Endothelial cell of umbilical vein (primary cell): Measurements from ENCODE around the gene SLC12A7.

Experiments
- POLR2AphosphoS5 ChIP-seq: IDR thresholded peaks from 2 replicates; pipeline ENCODE4 v1.6.1; 2012; ENCODE audit warnings: low read depth, mild to moderate bottlenecking, control low read depth, low read length, moderate library complexity; ENCODE audit not compliant: insufficient read depth
- TF ChIP-seq, protein P1 (sequence below), 2 donors: IDR thresholded peaks; 1 replicate in 1 of 2; 2 replicates in 1 of 2; pipeline ENCODE4 v1.5.1; 2011; ENCODE audit warnings: low read length in 2 of 2, mild to moderate bottlenecking in 2 of 2, moderate library complexity in 2 of 2, control low read depth in 1 of 2, inconsistent platforms in 1 of 2, low read depth in 1 of 2; ENCODE audit not compliant: insufficient read depth in 1 of 2; ENCODE audit errors: extremely low read depth in 1 of 2

DNA sequence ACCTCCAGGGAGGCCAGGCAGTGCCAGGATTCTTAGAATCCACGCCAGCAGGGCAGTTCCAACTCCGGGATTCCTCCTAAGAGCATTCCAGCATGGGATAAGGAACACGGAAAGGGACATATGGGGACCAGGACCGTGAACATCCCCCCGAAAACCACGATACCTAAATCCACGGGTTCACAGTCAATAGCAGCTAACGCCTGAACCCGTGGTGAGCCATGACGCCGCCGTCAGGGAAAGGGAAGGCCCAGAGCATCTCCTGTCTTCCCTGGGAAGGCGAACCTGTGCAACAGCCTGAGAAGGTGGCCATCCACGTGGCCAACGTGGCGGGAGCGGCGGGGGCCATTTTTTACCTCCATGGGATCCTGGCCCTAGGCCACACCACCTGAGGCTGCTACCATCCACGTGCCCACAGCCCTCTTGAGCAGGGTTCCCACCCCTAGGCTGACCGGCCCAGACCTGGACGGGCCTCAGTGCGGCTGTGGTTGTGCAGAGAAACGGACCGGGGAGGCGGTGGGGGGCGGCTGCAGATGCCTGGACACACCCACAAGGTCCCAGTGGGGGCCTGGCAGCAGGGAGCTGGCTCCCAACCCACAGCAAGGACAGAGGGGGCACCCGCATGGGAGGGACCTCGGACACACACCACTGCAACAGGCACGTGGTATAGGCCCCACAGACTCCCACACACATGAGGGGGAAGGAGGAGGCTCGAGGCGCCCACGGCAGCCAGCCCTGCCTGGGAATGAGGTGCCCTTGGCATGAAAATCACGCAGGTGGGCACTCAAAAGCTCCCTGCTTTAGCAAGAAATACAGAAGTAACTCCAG lies 42.8 kb downstream of the SLC12A7 start:
- TF ChIP-seq POLR2AphosphoS5 = no peak
- TF ChIP-seq, protein P1, sequence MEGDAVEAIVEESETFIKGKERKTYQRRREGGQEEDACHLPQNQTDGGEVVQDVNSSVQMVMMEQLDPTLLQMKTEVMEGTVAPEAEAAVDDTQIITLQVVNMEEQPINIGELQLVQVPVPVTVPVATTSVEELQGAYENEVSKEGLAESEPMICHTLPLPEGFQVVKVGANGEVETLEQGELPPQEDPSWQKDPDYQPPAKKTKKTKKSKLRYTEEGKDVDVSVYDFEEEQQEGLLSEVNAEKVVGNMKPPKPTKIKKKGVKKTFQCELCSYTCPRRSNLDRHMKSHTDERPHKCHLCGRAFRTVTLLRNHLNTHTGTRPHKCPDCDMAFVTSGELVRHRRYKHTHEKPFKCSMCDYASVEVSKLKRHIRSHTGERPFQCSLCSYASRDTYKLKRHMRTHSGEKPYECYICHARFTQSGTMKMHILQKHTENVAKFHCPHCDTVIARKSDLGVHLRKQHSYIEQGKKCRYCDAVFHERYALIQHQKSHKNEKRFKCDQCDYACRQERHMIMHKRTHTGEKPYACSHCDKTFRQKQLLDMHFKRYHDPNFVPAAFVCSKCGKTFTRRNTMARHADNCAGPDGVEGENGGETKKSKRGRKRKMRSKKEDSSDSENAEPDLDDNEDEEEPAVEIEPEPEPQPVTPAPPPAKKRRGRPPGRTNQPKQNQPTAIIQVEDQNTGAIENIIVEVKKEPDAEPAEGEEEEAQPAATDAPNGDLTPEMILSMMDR (IDR thresholded peaks at IDR 0.05; ENCODE audit: extremely low read depth in 1 of 2, insufficient read depth in 1 of 2, low read depth in 1 of 2, low read length in 2 of 2) = no peak
